Trophoblast cell (in vitro differentiated cells and primary cell): Measurements from ENCODE around the gene CRTC1.
A peak's percentile ranks its signal among the peaks of the same experiment; 100 is the strongest.

Experiments used
- DNase-seq, 2 donors: peaks; one replicate each; pipeline ENCODE4 v3.0.0-alpha.2; 2016
- H2AFZ ChIP-seq: 2 replicates; pipeline ENCODE4 v1.6.1; 2013; ENCODE audit warnings: low read length, moderate library complexity, mild to moderate bottlenecking; ENCODE audit not compliant: insufficient read depth, poor library complexity
- H2AK5ac ChIP-seq: 2 replicates; pipeline ENCODE4 v1.6.1; 2013; ENCODE audit warnings: mild to moderate bottlenecking, low read length
- H2BK120ac ChIP-seq: 2 replicates; pipeline ENCODE4 v1.6.1; 2013; ENCODE audit warnings: low read length, mild to moderate bottlenecking, moderate library complexity; ENCODE audit not compliant: insufficient read depth, poor library complexity
- H2BK12ac ChIP-seq: 2 replicates; pipeline ENCODE4 v1.6.1; 2013; ENCODE audit warnings: mild to moderate bottlenecking, low read length, moderate library complexity
- H2BK5ac ChIP-seq: 2 replicates; pipeline ENCODE4 v1.6.1; 2013; ENCODE audit warnings: low read length, low read depth, moderate library complexity, mild to moderate bottlenecking; ENCODE audit not compliant: poor library complexity
- H3K14ac ChIP-seq: 2 replicates; pipeline ENCODE4 v1.6.1; 2013; ENCODE audit warnings: mild to moderate bottlenecking, low read length
- H3K18ac ChIP-seq: 2 replicates; pipeline ENCODE4 v1.6.1; 2013; ENCODE audit warnings: mild to moderate bottlenecking, low read length
- H3K23ac ChIP-seq: 2 replicates; pipeline ENCODE4 v1.6.1; 2013; ENCODE audit warnings: low read length
- H3K27ac ChIP-seq: 2 replicates; pipeline ENCODE4 v1.5.1; 2013; ENCODE audit warnings: low read depth, mild to moderate bottlenecking, inconsistent platforms, low read length, moderate library complexity
- H3K27me3 ChIP-seq: 2 replicates; pipeline ENCODE4 v1.6.1; 2013; ENCODE audit warnings: inconsistent platforms, mild to moderate bottlenecking, low read length, moderate library complexity; ENCODE audit not compliant: insufficient read depth
- H3K36me3 ChIP-seq, 2 experiments: 1 replicate in 1 of 2; 2 replicates in 1 of 2; pipeline ENCODE4 v1.6.1; 2013; ENCODE audit warnings: low read length in 2 of 2, mild to moderate bottlenecking in 2 of 2, moderate library complexity in 1 of 2; ENCODE audit not compliant: insufficient read depth in 2 of 2, control insufficient read depth in 1 of 2
- H3K4ac ChIP-seq: 2 replicates; pipeline ENCODE4 v1.6.1; 2013; ENCODE audit warnings: low read depth, mild to moderate bottlenecking, low read length, moderate library complexity
- H3K4me1 ChIP-seq, 2 experiments: 1 replicate in 1 of 2; 2 replicates in 1 of 2; pipeline ENCODE4 v1.6.1; 2013; ENCODE audit warnings: low read length in 2 of 2, mild to moderate bottlenecking in 2 of 2, moderate library complexity in 1 of 2; ENCODE audit not compliant: insufficient read depth in 2 of 2, control insufficient read depth in 1 of 2
- H3K4me2 ChIP-seq: 2 replicates; pipeline ENCODE4 v1.6.1; 2013; ENCODE audit warnings: inconsistent platforms, mild to moderate bottlenecking, low read length, moderate library complexity
- H3K4me3 ChIP-seq: 2 replicates; pipeline ENCODE4 v1.5.1; 2013; ENCODE audit warnings: mild to moderate bottlenecking, low read depth, low read length, inconsistent platforms
- H3K79me1 ChIP-seq: one replicate; pipeline ENCODE4 v1.6.1; 2013; ENCODE audit warnings: low read length
- H3K79me2 ChIP-seq: 2 replicates; pipeline ENCODE4 v1.6.1; 2013; ENCODE audit warnings: low read length, mild to moderate bottlenecking; ENCODE audit not compliant: control insufficient read depth, insufficient read depth, poor library complexity
- H3K9ac ChIP-seq: 2 replicates; pipeline ENCODE4 v1.6.1; 2013; ENCODE audit warnings: mild to moderate bottlenecking, low read length
- H3K9me3 ChIP-seq: 2 replicates; pipeline ENCODE4 v1.6.1; 2013; ENCODE audit warnings: low read depth, mild to moderate bottlenecking, control low read depth, inconsistent platforms, low read length; ENCODE audit not compliant: insufficient read depth
- H4K12ac ChIP-seq: 2 replicates; pipeline ENCODE4 v1.6.1; 2013; ENCODE audit warnings: low read depth, mild to moderate bottlenecking, low read length, moderate library complexity
- H4K8ac ChIP-seq: 2 replicates; pipeline ENCODE4 v1.6.1; 2013; ENCODE audit warnings: low read depth, mild to moderate bottlenecking, low read length, moderate library complexity
- H4K91ac ChIP-seq: one replicate; pipeline ENCODE4 v1.6.1; 2013; ENCODE audit warnings: low read depth, mild to moderate bottlenecking, low read length, moderate library complexity
- whole genome bisulfite sequencing: extraction: QIAGEN DNeasy Blood & Tissue Kit; methylation state at CpG from one replicate; pipeline ENCODE4 v1.1.7; 2013; ENCODE audit warnings: missing lambda C conversion rate; ENCODE audit not compliant: insufficient read length, insufficient coverage; ENCODE audit errors: extremely low coverage; 5-methylcytosine and 5-hydroxymethylcytosine counted together

The CRTC1 gene

GRCh38 chr19:18645035-18645511, 38.4 kb upstream of the CRTC1 start:
- Histone ChIP-seq H3K27ac (no peak overlapping the region), H3K9me3 (no peaks in the 10 kb centered on the region), H3K79me2 (no peaks in the 10 kb centered on the region), H2BK12ac (no peak overlapping the region), H4K91ac (no peak overlapping the region), H4K8ac (no peak overlapping the region), H3K79me1 (no peaks in the 10 kb centered on the region), H3K14ac (no peak overlapping the region), H3K4me2 (no peak overlapping the region), H3K36me3 (no peaks in the 10 kb centered on the region), H3K18ac (no peak overlapping the region), H2AK5ac (no peak overlapping the region), H3K23ac (no peak overlapping the region), H3K9ac (no peak overlapping the region), H2AFZ (no peak overlapping the region), H3K4ac (no peak overlapping the region), H3K4me1 (no peaks in the 10 kb centered on the region), H3K27me3 (no peaks in the 10 kb centered on the region), H2BK5ac (no peak overlapping the region), H4K12ac (no peak overlapping the region), H3K4me3 (no peak overlapping the region), H2BK120ac (no peak overlapping the region)
- WGBS, result no CpG with 5 or more reads among the region's 13 CpGs
- DNase-seq, result no peak

GRCh38 chr19:18646535-18647370, 36.7 kb upstream of the CRTC1 start:
- Histone ChIP-seq H3K18ac (no peak overlapping the region), H3K27ac (no peak overlapping the region), H4K91ac (no peak overlapping the region), H3K4me1 (peaks cover 0 to 5% of the 10 kb centered on the region in 2 experiments), H3K36me3 (no peaks in the 10 kb centered on the region), H2AK5ac (no peak overlapping the region), H3K27me3 (no peaks in the 10 kb centered on the region), H3K79me2 (no peaks in the 10 kb centered on the region), H3K14ac (no peak overlapping the region), H3K9me3 (peaks cover 4% of the 10 kb centered on the region), H3K79me1 (no peaks in the 10 kb centered on the region), H2BK12ac (no peak overlapping the region), H3K4ac (no peak overlapping the region), H3K4me3 (peak overlapping the region; percentile 10), H2AFZ (no peak overlapping the region), H4K8ac (no peak overlapping the region), H4K12ac (no peak overlapping the region), H2BK120ac (no peak overlapping the region), H2BK5ac (no peak overlapping the region), H3K23ac (no peak overlapping the region), H3K4me2 (no peak overlapping the region), H3K9ac (no peak overlapping the region)
- DNase-seq, result no peak
- WGBS, result no CpG with 5 or more reads among the region's 34 CpGs

GRCh38 chr19:18647371-18647767, 36.1 kb upstream of the CRTC1 start:
- Histone ChIP-seq H3K36me3 (no peaks in the 10 kb centered on the region), H3K27me3 (no peaks in the 10 kb centered on the region)

DNA sequence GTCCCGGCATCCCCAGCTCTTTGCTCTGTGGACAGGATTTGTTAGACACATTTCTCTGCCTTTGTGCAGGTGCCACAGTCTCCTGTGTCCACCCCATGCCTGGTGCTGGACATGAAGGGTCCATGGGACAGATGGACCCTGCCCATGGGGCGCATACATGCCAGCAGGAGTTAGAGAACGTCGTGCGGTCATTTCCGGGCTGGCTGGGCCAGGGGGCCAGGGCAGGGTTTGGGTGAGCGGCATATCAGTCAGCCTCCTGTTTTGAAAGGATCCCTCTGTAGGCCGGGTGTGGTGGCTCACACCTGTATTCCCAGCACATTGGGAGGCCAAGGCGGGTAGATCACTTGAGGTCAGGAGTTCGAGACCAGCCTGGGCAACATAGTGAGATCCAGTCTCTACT, 35.7 kb upstream of the CRTC1 start:
- H4K12ac ChIP-seq, result no peak overlapping the region
- H2BK12ac ChIP-seq, result no peak overlapping the region
- H3K79me1 ChIP-seq, result no peaks in the 10 kb centered on the region
- no peak overlapping the region for H4K91ac ChIP-seq
- H3K23ac ChIP-seq, result no peak overlapping the region
- no peak overlapping the region for H3K9ac ChIP-seq
- no peak overlapping the region for H3K4me2 ChIP-seq
- H3K4ac ChIP-seq, result no peak overlapping the region
- peaks cover 5% of the 10 kb centered on the region for H3K9me3 ChIP-seq
- no peaks in the 10 kb centered on the region for H3K36me3 ChIP-seq
- H3K4me1 ChIP-seq, result peaks cover 0 to 5% of the 10 kb centered on the region in 2 experiments
- H3K18ac ChIP-seq, result no peak overlapping the region
- H2AFZ ChIP-seq, result no peak overlapping the region
- no peak overlapping the region for H3K4me3 ChIP-seq
- no peak overlapping the region for H4K8ac ChIP-seq
- H3K27me3 ChIP-seq, result no peaks in the 10 kb centered on the region
- no peak overlapping the region for H2AK5ac ChIP-seq
- H2BK120ac ChIP-seq, result no peak overlapping the region
- no peak overlapping the region for H2BK5ac ChIP-seq
- no peaks in the 10 kb centered on the region for H3K79me2 ChIP-seq
- no peak overlapping the region for H3K14ac ChIP-seq
- H3K27ac ChIP-seq, result no peak overlapping the region
- WGBS, result no CpG with 5 or more reads among the region's 10 CpGs
- DNase-seq, result no peak

More at GRCh38 chr19:18647371-18647767, 36.1 kb upstream of the CRTC1 start:
- no peak overlapping the region for H2AK5ac ChIP-seq
- no peak overlapping the region for H3K14ac ChIP-seq
- no peak overlapping the region for H3K9ac ChIP-seq
- no peak overlapping the region for H3K23ac ChIP-seq
- H3K4me3 ChIP-seq, result no peak overlapping the region
- no peak overlapping the region for H3K4me2 ChIP-seq
- no peak overlapping the region for H2BK120ac ChIP-seq
- H4K12ac ChIP-seq, result no peak overlapping the region
- H3K79me2 ChIP-seq, result no peaks in the 10 kb centered on the region
- no peaks in the 10 kb centered on the region for H3K79me1 ChIP-seq
- H3K4me1 ChIP-seq, result peaks cover 0 to 5% of the 10 kb centered on the region in 2 experiments
- no CpG with 5 or more reads among the region's 1 CpG for WGBS
- H2AFZ ChIP-seq, result no peak overlapping the region
- no peak overlapping the region for H2BK12ac ChIP-seq
- no peak overlapping the region for H4K8ac ChIP-seq
- no peak overlapping the region for H2BK5ac ChIP-seq
- H3K27ac ChIP-seq, result no peak overlapping the region
- DNase-seq, result no peak
- no peak overlapping the region for H3K18ac ChIP-seq
- H4K91ac ChIP-seq, result no peak overlapping the region
- no peak overlapping the region for H3K4ac ChIP-seq
- peaks cover 5% of the 10 kb centered on the region for H3K9me3 ChIP-seq
